ENCODE measurements around the gene PLEKHA5.
"Not testable (repeated sequence)": the region's sequence is repeated elsewhere in the genome, so short reads cannot be mapped to it uniquely, and the experiment has no call there.

The PLEKHA5 gene

GRCh38 chr12:19284658-19285057, 155.1 kb downstream of the PLEKHA5 start:
- no peak for DNase-seq (ENCODE audit: low read depth in 2 of 2)

- DNase-seq (ENCODE audit: low read depth in 2 of 2): no peak
Observed at GRCh38 chr12:19285793-19286448, 156.4 kb downstream of the PLEKHA5 start.

- no peak for DNase-seq (ENCODE audit: low read depth in 2 of 2)
Observed at GRCh38 chr12:19287302-19287701, 157.8 kb downstream of the PLEKHA5 start.

GRCh38 chr12:19288161-19288560, 158.6 kb downstream of the PLEKHA5 start:
- no peak for DNase-seq (ENCODE audit: low read depth in 2 of 2)

GRCh38 chr12:19288603-19289244, 159.2 kb downstream of the PLEKHA5 start:
- no peak for DNase-seq (ENCODE audit: low read depth in 2 of 2)

- DNase-seq (ENCODE audit: low read depth in 2 of 2): no peak
Observed at GRCh38 chr12:19298836-19299605, 169.5 kb downstream of the PLEKHA5 start.

GRCh38 chr12:19299765-19300164, 170.2 kb downstream of the PLEKHA5 start:
- DNase-seq (ENCODE audit: low read depth in 2 of 2): no peak

- no peak for DNase-seq (ENCODE audit: low read depth in 2 of 2)
Observed at GRCh38 chr12:19301223-19301622, 171.7 kb downstream of the PLEKHA5 start.

- no peak for DNase-seq (ENCODE audit: low read depth in 2 of 2)
Observed at GRCh38 chr12:19301688-19302087, 172.2 kb downstream of the PLEKHA5 start.

GRCh38 chr12:19302100-19302640, 172.6 kb downstream of the PLEKHA5 start:
- no peak for DNase-seq (ENCODE audit: low read depth in 2 of 2)

- no peak for DNase-seq (ENCODE audit: low read depth in 2 of 2)
Observed at GRCh38 chr12:19303496-19303895, 174.0 kb downstream of the PLEKHA5 start.

GRCh38 chr12:19304149-19304750, 174.7 kb downstream of the PLEKHA5 start:
- DNase-seq (ENCODE audit: low read depth in 2 of 2): no peak

- not testable (repeated sequence) for DNase-seq (ENCODE audit: low read depth in 2 of 2)
Observed at GRCh38 chr12:19305621-19306020, 176.1 kb downstream of the PLEKHA5 start.

- DNase-seq (ENCODE audit: low read depth in 2 of 2): no peak
Observed at GRCh38 chr12:19306366-19306765, 176.8 kb downstream of the PLEKHA5 start.

GRCh38 chr12:19307451-19307850, 177.9 kb downstream of the PLEKHA5 start:
- no peak for DNase-seq (ENCODE audit: low read depth in 2 of 2)

GRCh38 chr12:19311165-19311564, 181.6 kb downstream of the PLEKHA5 start:
- DNase-seq (ENCODE audit: low read depth in 2 of 2): no peak

GRCh38 chr12:19312637-19313036, 183.1 kb downstream of the PLEKHA5 start:
- DNase-seq (ENCODE audit: low read depth in 2 of 2): no peak

GRCh38 chr12:19316425-19316824, 186.9 kb downstream of the PLEKHA5 start:
- no peak for DNase-seq (ENCODE audit: low read depth in 2 of 2)

GRCh38 chr12:19322376-19322775, 192.8 kb downstream of the PLEKHA5 start:
- DNase-seq (ENCODE audit: low read depth in 2 of 2): no peak

- DNase-seq (ENCODE audit: low read depth in 2 of 2): no peak
Observed at GRCh38 chr12:19323805-19324204, 194.3 kb downstream of the PLEKHA5 start.

GRCh38 chr12:19326102-19326501, 196.6 kb downstream of the PLEKHA5 start:
- DNase-seq (ENCODE audit: low read depth in 2 of 2): no peak

- no peak for DNase-seq (ENCODE audit: low read depth in 2 of 2)
Observed at GRCh38 chr12:19332196-19332595, 202.7 kb downstream of the PLEKHA5 start.
